ENCODE results near the gene SYT11.
"Not testable (repeated sequence)": the region's sequence is repeated elsewhere in the genome, so short reads cannot be mapped to it uniquely, and the experiment has no call there.

SYT11 gene

DNA sequence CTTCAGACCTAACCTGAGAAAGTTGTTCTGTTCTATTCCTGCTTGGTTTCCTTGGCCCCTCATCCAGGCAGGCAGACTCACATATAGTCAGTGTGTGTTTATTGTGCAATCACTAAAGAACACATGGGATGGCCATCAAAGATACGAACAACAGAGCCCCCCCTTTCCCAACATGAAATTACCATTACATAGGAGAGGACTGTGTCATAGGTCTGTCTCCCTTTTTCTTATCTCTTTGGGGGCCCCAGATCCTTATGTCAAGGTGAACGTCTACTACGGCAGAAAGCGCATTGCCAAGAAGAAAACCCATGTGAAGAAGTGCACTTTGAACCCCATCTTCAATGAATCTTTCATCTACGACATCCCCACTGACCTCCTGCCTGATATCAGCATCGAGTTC lies 21.6 kb downstream of the SYT11 start:
- FAIRE-seq (no peak), DNase-seq (ENCODE audit: insufficient read length, low spot score) (no peak)
- TF ChIP-seq PAX5 (IDR thresholded peaks at IDR 0.05; ENCODE audit: insufficient read depth, low read length, severe bottlenecking) (no peak), POLR2AphosphoS5 (IDR thresholded peaks at IDR 0.05; ENCODE audit: low read depth, low read length) (no peak), POU2F2 (IDR thresholded peaks at IDR 0.05; ENCODE audit: low read depth, low read length) (no peak), POLR2A (IDR thresholded peaks at IDR 0.05; ENCODE audit: low read depth, low read length) (no peak), SPI1 (IDR thresholded peaks at IDR 0.05; ENCODE audit: low read depth, low read length) (no peak), TAF1 (IDR thresholded peaks at IDR 0.05; ENCODE audit: low read depth, low read length) (no peak)

- FAIRE-seq (peak; percentile 76), DNase-seq (ENCODE audit: insufficient read length, low spot score) (peak; percentile 20)
- TF ChIP-seq SPI1 (IDR thresholded peaks at IDR 0.05; ENCODE audit: low read depth, low read length) (peak; percentile 98), POLR2A (IDR thresholded peaks at IDR 0.05; ENCODE audit: low read depth, low read length) (no peak)
These were observed 22.9 kb downstream of the SYT11 start for GRCh38 chr1:155882235-155882634.

GRCh38 chr1:155882766-155883165 lies 23.4 kb downstream of the SYT11 start:
- DNase-seq (ENCODE audit: insufficient read length, low spot score) (no peak), FAIRE-seq (no peak)
- TF ChIP-seq POLR2A (IDR thresholded peaks at IDR 0.05; ENCODE audit: low read depth, low read length) (no peak), PAX5 (IDR thresholded peaks at IDR 0.05; ENCODE audit: insufficient read depth, low read length, severe bottlenecking) (no peak), POLR2AphosphoS5 (IDR thresholded peaks at IDR 0.05; ENCODE audit: low read depth, low read length) (no peak), SPI1 (IDR thresholded peaks at IDR 0.05; ENCODE audit: low read depth, low read length) (no peak), TAF1 (IDR thresholded peaks at IDR 0.05; ENCODE audit: low read depth, low read length) (no peak), POU2F2 (IDR thresholded peaks at IDR 0.05; ENCODE audit: low read depth, low read length) (no peak)

DNA sequence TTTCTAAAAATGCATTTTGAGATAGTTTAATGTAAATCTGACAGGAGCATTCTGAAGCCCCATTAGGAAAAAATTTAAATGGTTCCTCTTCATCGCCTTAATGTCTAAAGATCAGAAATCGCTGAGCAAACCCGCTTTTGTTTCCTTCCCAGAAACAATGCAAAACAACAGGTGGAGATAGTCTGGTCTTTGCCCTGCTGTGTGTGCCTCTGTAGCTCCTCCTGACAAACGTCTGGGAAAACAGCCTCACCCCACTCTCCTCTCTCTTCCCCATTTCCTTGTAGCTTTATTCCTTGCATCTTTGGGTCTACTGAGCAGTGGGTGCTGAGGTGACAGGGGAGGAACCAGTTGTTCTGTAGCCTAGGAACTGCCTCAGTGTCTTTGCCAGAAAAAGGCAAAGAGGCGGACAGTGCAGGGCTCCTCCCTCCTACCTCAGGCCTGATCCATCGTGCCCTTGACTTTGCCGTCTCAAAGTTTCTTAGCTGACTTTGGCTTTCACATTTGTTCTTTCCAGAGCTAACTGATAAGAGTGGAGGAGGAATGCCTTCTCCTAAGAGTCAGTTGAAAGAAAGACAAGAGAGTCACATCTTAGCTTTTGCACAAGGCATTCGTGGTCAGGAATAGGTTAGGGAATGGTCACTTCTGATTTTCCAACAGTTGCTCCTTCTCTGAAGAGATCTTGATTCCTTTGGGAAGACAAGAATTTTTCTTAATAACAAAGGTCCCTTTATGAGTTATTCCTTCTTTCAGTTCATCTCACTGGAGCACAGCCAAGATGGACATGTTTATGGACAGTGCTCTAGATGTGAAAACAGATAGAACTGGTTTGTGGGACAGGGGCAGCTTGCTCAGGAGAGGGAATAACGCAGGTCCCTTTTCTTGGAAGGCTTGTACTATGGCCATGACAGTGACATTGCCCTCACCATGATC lies 24.9 kb downstream of the SYT11 start:
- no peak for DNase-seq (ENCODE audit: insufficient read length, low spot score)
- peak; percentile 89 for FAIRE-seq

GRCh38 chr1:155884982-155885381 lies 25.6 kb downstream of the SYT11 start:
- TF ChIP-seq PAX5 (IDR thresholded peaks at IDR 0.05; ENCODE audit: insufficient read depth, low read length, severe bottlenecking) (no peak), TAF1 (IDR thresholded peaks at IDR 0.05; ENCODE audit: low read depth, low read length) (no peak), POU2F2 (IDR thresholded peaks at IDR 0.05; ENCODE audit: low read depth, low read length) (no peak)
- FAIRE-seq (peak; percentile 72), DNase-seq (ENCODE audit: insufficient read length, low spot score) (no peak)

More for the DNA sequence above, 24.9 kb downstream of the SYT11 start:
- no peak for TF ChIP-seq POU2F2 (IDR thresholded peaks at IDR 0.05; ENCODE audit: low read depth, low read length)
- no peak for TF ChIP-seq TAF1 (IDR thresholded peaks at IDR 0.05; ENCODE audit: low read depth, low read length)
- TF ChIP-seq PAX5 (IDR thresholded peaks at IDR 0.05; ENCODE audit: insufficient read depth, low read length, severe bottlenecking), result no peak
- TF ChIP-seq POLR2AphosphoS5 (IDR thresholded peaks at IDR 0.05; ENCODE audit: low read depth, low read length), result no peak

GRCh38 chr1:155888481-155888880 lies 29.1 kb downstream of the SYT11 start:
- FAIRE-seq, result no peak
- TF ChIP-seq POLR2A (IDR thresholded peaks at IDR 0.05; ENCODE audit: low read depth, low read length), result no peak
- no peak for DNase-seq (ENCODE audit: insufficient read length, low spot score)

DNA sequence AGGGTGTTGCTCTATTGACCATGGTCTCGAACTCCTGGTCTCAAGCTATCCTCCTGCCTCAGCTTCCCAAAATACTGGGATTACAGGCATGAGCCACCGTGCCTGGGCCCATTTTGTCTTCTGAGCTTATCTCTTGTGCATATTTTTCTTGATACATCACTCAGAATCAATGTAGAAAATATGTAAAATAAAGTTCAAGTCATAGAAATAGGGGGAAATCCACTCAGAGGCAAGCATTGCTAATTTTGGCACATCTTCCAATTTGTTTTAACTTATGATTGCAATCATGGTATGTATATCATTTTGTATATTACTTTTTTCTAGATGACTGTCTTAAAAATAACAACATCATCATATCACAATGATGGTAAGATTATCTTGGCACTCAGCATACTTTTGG lies 30.2 kb downstream of the SYT11 start:
- FAIRE-seq (no peak), DNase-seq (ENCODE audit: insufficient read length, low spot score) (no peak)
- TF ChIP-seq POLR2A (IDR thresholded peaks at IDR 0.05; ENCODE audit: low read depth, low read length), result no peak
- no peak for TF ChIP-seq TAF1 (IDR thresholded peaks at IDR 0.05; ENCODE audit: low read depth, low read length)
- TF ChIP-seq PAX5 (IDR thresholded peaks at IDR 0.05; ENCODE audit: insufficient read depth, low read length, severe bottlenecking), result no peak
- TF ChIP-seq SPI1 (IDR thresholded peaks at IDR 0.05; ENCODE audit: low read depth, low read length), result no peak
- no peak for TF ChIP-seq POLR2AphosphoS5 (IDR thresholded peaks at IDR 0.05; ENCODE audit: low read depth, low read length)
- no peak for TF ChIP-seq POU2F2 (IDR thresholded peaks at IDR 0.05; ENCODE audit: low read depth, low read length)

- no peak for TF ChIP-seq TAF1 (IDR thresholded peaks at IDR 0.05; ENCODE audit: low read depth, low read length)
- TF ChIP-seq POLR2AphosphoS5 (IDR thresholded peaks at IDR 0.05; ENCODE audit: low read depth, low read length), result no peak
- TF ChIP-seq POU2F2 (IDR thresholded peaks at IDR 0.05; ENCODE audit: low read depth, low read length), result no peak
- TF ChIP-seq POLR2A (IDR thresholded peaks at IDR 0.05; ENCODE audit: low read depth, low read length), result no peak
- TF ChIP-seq PAX5 (IDR thresholded peaks at IDR 0.05; ENCODE audit: insufficient read depth, low read length, severe bottlenecking), result no peak
- no peak for TF ChIP-seq SPI1 (IDR thresholded peaks at IDR 0.05; ENCODE audit: low read depth, low read length)
- DNase-seq (ENCODE audit: insufficient read length, low spot score) (no peak), FAIRE-seq (no peak)
These were observed 30.9 kb downstream of the SYT11 start for GRCh38 chr1:155890251-155890650.

GRCh38 chr1:155892796-155893195 lies 33.4 kb downstream of the SYT11 start:
- no peak for FAIRE-seq
- DNase-seq (ENCODE audit: insufficient read length, low spot score), result no peak
- TF ChIP-seq PAX5 (IDR thresholded peaks at IDR 0.05; ENCODE audit: insufficient read depth, low read length, severe bottlenecking) (no peak), TAF1 (IDR thresholded peaks at IDR 0.05; ENCODE audit: low read depth, low read length) (no peak), POLR2AphosphoS5 (IDR thresholded peaks at IDR 0.05; ENCODE audit: low read depth, low read length) (no peak), SPI1 (IDR thresholded peaks at IDR 0.05; ENCODE audit: low read depth, low read length) (no peak), POLR2A (IDR thresholded peaks at IDR 0.05; ENCODE audit: low read depth, low read length) (no peak), POU2F2 (IDR thresholded peaks at IDR 0.05; ENCODE audit: low read depth, low read length) (no peak)

DNA sequence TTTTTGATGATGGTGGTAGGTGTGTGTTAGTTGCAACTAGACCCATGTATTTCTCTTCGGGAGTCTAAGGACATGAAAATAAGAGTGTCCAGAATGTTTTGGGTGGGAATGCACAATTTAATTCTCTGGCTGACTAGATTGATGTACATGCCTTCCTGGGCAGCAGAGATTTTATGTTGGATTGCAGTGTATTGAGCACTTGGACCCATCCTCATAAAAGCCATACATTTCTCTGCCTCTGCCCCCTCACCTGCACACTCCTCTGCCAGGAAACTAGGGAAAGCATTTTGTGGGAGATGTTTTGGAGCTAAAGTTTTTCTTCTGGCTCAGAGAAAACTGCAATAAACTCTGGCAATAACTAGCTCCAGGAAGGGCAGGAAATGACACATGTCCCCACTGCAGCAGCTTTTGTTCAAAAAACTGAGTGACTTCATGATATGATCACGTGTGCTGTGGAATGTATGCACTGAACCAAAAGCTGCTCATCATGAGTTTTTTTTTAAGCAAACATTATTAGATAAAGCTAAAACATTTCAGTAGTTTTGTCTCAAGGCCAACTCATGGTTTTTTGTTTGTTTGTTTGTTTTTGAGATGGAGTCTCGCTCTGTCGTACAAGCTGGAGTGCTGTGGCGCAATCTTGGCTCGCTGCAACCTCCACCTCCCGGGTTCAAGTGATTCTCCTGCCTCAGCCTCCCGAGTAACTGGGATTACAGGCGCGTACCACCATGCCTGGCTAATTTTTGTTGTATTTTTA lies 34.2 kb downstream of the SYT11 start:
- DNase-seq (ENCODE audit: insufficient read length, low spot score) (no peak), FAIRE-seq (no peak)
- TF ChIP-seq POLR2A (IDR thresholded peaks at IDR 0.05; ENCODE audit: low read depth, low read length) (no peak), POU2F2 (IDR thresholded peaks at IDR 0.05; ENCODE audit: low read depth, low read length) (no peak), POLR2AphosphoS5 (IDR thresholded peaks at IDR 0.05; ENCODE audit: low read depth, low read length) (no peak), PAX5 (IDR thresholded peaks at IDR 0.05; ENCODE audit: insufficient read depth, low read length, severe bottlenecking) (no peak), SPI1 (IDR thresholded peaks at IDR 0.05; ENCODE audit: low read depth, low read length) (no peak), TAF1 (IDR thresholded peaks at IDR 0.05; ENCODE audit: low read depth, low read length) (no peak)

- not testable (repeated sequence) for DNase-seq (ENCODE audit: insufficient read length, low spot score); FAIRE-seq
These were observed 36.2 kb downstream of the SYT11 start for GRCh38 chr1:155895617-155896016.

DNA sequence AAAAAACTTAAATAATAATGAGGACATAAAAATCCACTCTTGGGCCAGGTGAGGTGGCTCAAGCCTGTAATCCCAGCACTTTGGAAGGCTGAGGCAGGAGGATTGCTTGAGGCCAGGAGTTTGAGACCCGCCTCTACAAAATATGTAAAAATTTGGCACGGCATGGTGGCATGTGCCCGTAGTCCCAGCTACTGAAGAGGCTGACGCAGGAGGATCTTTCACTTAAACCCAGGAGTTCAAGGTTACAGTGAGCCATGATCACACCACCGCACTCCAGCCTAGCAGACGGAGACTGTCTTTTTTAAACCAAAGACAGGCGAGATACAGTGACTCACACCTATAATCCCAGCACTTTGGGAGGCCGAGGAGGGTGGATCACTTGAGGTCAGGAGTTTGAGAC lies 37.1 kb downstream of the SYT11 start:
- not testable (repeated sequence) for FAIRE-seq; DNase-seq (ENCODE audit: insufficient read length, low spot score)
